ENCODE data around the gene MTCL1. TPM values are rescaled to one million over a fixed set of nuclear protein-coding genes. Genes with fewer than 3 reads are reported as not detected.

MTCL1 gene
- polyA plus RNA-seq, 3 donors = not detected

- Histone ChIP-seq H3K4me1 (ENCODE audit: control insufficient read depth in 1 of 2, insufficient read depth in 2 of 2, low read length in 2 of 2) (no peaks in the 10 kb centered on the region), H2AFZ (ENCODE audit: insufficient read depth, low read depth, low read length, poor library complexity, severe bottlenecking) (no peak overlapping the region), H3K9me3 (replicated peaks in 1 of 2; ENCODE audit: control insufficient read depth in 1 of 2, insufficient read depth in 1 of 2, low read length in 2 of 2) (peaks cover 0 to 8% of the 10 kb centered on the region in 2 donors), H3K36me3 (replicated peaks in 1 of 2; ENCODE audit: control insufficient read depth in 1 of 2, insufficient read depth in 2 of 2, low read length in 2 of 2) (no peaks in the 10 kb centered on the region), H3K4me2 (replicated peaks; ENCODE audit: extremely low read depth, low read length, poor library complexity, severe bottlenecking) (no peak overlapping the region), H3K79me2 (ENCODE audit: insufficient read depth, low read length) (no peaks in the 10 kb centered on the region), H3K9ac (ENCODE audit: insufficient read depth, low read length, poor library complexity, severe bottlenecking) (no peak overlapping the region), H3K4me3 (replicated peaks in 1 of 3; ENCODE audit: low read depth in 2 of 3, low read length in 3 of 3) (no peak overlapping the region), H3K27ac (ENCODE audit: low read depth in 1 of 2, low read length in 2 of 2) (no peak overlapping the region), H3K27me3 (ENCODE audit: control insufficient read depth in 2 of 2, insufficient read depth in 2 of 2, low read length in 2 of 2) (no peaks in the 10 kb centered on the region), H4K20me1 (ENCODE audit: insufficient read depth, low read length) (no peaks in the 10 kb centered on the region)
- Mint-ChIP-seq H3K9me3 (peaks cover 0 to 9% (median 2%) of the 10 kb centered on the region in 7 donors), H3K36me3 (no peaks in the 10 kb centered on the region), H3K27ac (no peak overlapping the region), H3K4me3 (no peak overlapping the region), H3K27me3 (ENCODE audit: low read depth in 3 of 3) (peaks cover 1 to 6% (median 4%) of the 10 kb centered on the region in 3 donors), H3K4me1 (no peaks in the 10 kb centered on the region)
- intact Hi-C loops (cut with micrococcal nuclease) = no loop called here
- 88% methylated on average over 4 of the region's 4 CpGs for WGBS (ENCODE audit: insufficient coverage)
- no peak for DNase-seq
- TF ChIP-seq CTCF (IDR thresholded peaks at IDR 0.05) = no peak
These were observed 162.9 kb downstream of the MTCL1 start for GRCh38 chr18:8868276-8868675.

- Histone ChIP-seq H3K4me3 (replicated peaks in 1 of 3; ENCODE audit: low read depth in 2 of 3, low read length in 3 of 3) (no peak overlapping the region), H3K27ac (ENCODE audit: low read depth in 1 of 2, low read length in 2 of 2) (no peak overlapping the region), H4K20me1 (ENCODE audit: insufficient read depth, low read length) (no peaks in the 10 kb centered on the region), H2AFZ (ENCODE audit: insufficient read depth, low read depth, low read length, poor library complexity, severe bottlenecking) (no peak overlapping the region), H3K36me3 (replicated peaks in 1 of 2; ENCODE audit: control insufficient read depth in 1 of 2, insufficient read depth in 2 of 2, low read length in 2 of 2) (no peaks in the 10 kb centered on the region), H3K27me3 (ENCODE audit: control insufficient read depth in 2 of 2, insufficient read depth in 2 of 2, low read length in 2 of 2) (no peaks in the 10 kb centered on the region), H3K4me1 (ENCODE audit: control insufficient read depth in 1 of 2, insufficient read depth in 2 of 2, low read length in 2 of 2) (no peaks in the 10 kb centered on the region), H3K79me2 (ENCODE audit: insufficient read depth, low read length) (no peaks in the 10 kb centered on the region), H3K9me3 (replicated peaks in 1 of 2; ENCODE audit: control insufficient read depth in 1 of 2, insufficient read depth in 1 of 2, low read length in 2 of 2) (peaks cover 0 to 8% of the 10 kb centered on the region in 2 donors), H3K9ac (ENCODE audit: insufficient read depth, low read length, poor library complexity, severe bottlenecking) (no peak overlapping the region), H3K4me2 (replicated peaks; ENCODE audit: extremely low read depth, low read length, poor library complexity, severe bottlenecking) (no peak overlapping the region)
- Mint-ChIP-seq H3K4me3 (no peak overlapping the region), H3K27ac (peak overlapping the region in 1 of 7 donors; percentile 33), H3K9me3 (peaks cover 0 to 10% (median 2%) of the 10 kb centered on the region in 7 donors), H3K4me1 (no peaks in the 10 kb centered on the region), H3K27me3 (ENCODE audit: low read depth in 3 of 3) (peaks cover 1 to 6% (median 5%) of the 10 kb centered on the region in 3 donors), H3K36me3 (no peaks in the 10 kb centered on the region)
- WGBS (ENCODE audit: insufficient coverage) = 90% methylated on average over 2 of the region's 2 CpGs
- no peak for TF ChIP-seq CTCF (IDR thresholded peaks at IDR 0.05)
- intact Hi-C loops (cut with micrococcal nuclease) = no loop called here
- DNase-seq = no peak
These were observed 163.5 kb downstream of the MTCL1 start for GRCh38 chr18:8868779-8869415.
